Endodermal cell (in vitro differentiated cells): ENCODE results near the gene GNAL. TPM values are rescaled to one million over a fixed set of nuclear protein-coding genes. Genes with fewer than 3 reads are reported as not detected.
"Not testable (repeated sequence)": the region's sequence is repeated elsewhere in the genome, so short reads cannot be mapped to it uniquely, and the experiment has no call there.

Experiments
- DNase-seq: peaks from one replicate; pipeline ENCODE4 v3.0.0-alpha.2; 2017
- H3K27ac ChIP-seq: 2 replicates; pipeline ENCODE4 v1.5.1; 2013; ENCODE audit warnings: mild to moderate bottlenecking, low read depth, low read length, moderate library complexity
- H3K27me3 ChIP-seq: 2 replicates; pipeline ENCODE4 v1.6.1; 2013; ENCODE audit warnings: mild to moderate bottlenecking, low read length, moderate library complexity; ENCODE audit not compliant: insufficient read depth, control insufficient read depth, poor library complexity, severe bottlenecking
- H3K36me3 ChIP-seq: 2 replicates; pipeline ENCODE4 v1.7.0; 2013; ENCODE audit warnings: mild to moderate bottlenecking, low read length, moderate library complexity; ENCODE audit not compliant: control insufficient read depth, insufficient read depth
- H3K4me1 ChIP-seq: one replicate; pipeline ENCODE4 v1.7.0; 2013; ENCODE audit warnings: low read length; ENCODE audit not compliant: control insufficient read depth, insufficient read depth
- H3K4me3 ChIP-seq: 2 replicates; pipeline ENCODE4 v1.5.1; 2013; ENCODE audit warnings: mild to moderate bottlenecking, low read length, moderate library complexity
- H3K9ac ChIP-seq: 2 replicates; pipeline ENCODE4 v1.6.1; 2013; ENCODE audit warnings: mild to moderate bottlenecking, low read length, moderate library complexity; ENCODE audit not compliant: poor library complexity, severe bottlenecking; ENCODE audit errors: extremely low read depth
- H3K9me3 ChIP-seq: 2 replicates; pipeline ENCODE4 v1.6.1; 2013; ENCODE audit warnings: mild to moderate bottlenecking, low read length, moderate library complexity; ENCODE audit not compliant: control insufficient read depth
- H3K27ac Mint-ChIP-seq: 2 replicates; pipeline ENCODE4 v1.8.0; 2020; ENCODE audit warnings: mixed read lengths
- H3K27me3 Mint-ChIP-seq: 2 replicates; pipeline ENCODE4 v1.8.0; 2021; ENCODE audit warnings: mild to moderate bottlenecking, mixed read lengths; ENCODE audit not compliant: insufficient read depth
- H3K36me3 Mint-ChIP-seq: 2 replicates; pipeline ENCODE4 v1.8.0; 2020; ENCODE audit warnings: low read depth, mixed read lengths
- H3K4me1 Mint-ChIP-seq: 2 replicates; pipeline ENCODE4 v1.8.0; 2020; ENCODE audit warnings: mixed read lengths
- H3K4me3 Mint-ChIP-seq: 2 replicates; pipeline ENCODE4 v1.8.0; 2020; ENCODE audit warnings: mild to moderate bottlenecking, moderate library complexity, mixed read lengths
- H3K9me3 Mint-ChIP-seq: 2 replicates; pipeline ENCODE4 v1.8.0; 2020; ENCODE audit warnings: mild to moderate bottlenecking, mixed read lengths
- WGBS, 2 experiments: methylation state at CpG; one replicate each; pipeline versions ENCODE4 v1.1.5 to v1.1.7; 2013; ENCODE audit warnings: missing lambda C conversion rate in 2 of 2, mixed read lengths in 1 of 2; ENCODE audit not compliant: insufficient coverage in 1 of 2, insufficient read length in 1 of 2; 5-methylcytosine and 5-hydroxymethylcytosine counted together
- total RNA-seq, 2 donors: library from RNA; stranded (reverse); fragmentation: NEBNext Ultra II Directional in 1 of 2; extraction: Animal tissue kit (Norgen Biotek cat#: 25700) in 1 of 2; gene quantifications; 2 replicates in 1 of 2; 3 replicates in 1 of 2; pipeline ENCODE4 v1.2.1, GENCODE V29; 2021
- TF ChIP-seq, protein P1 (sequence below): fragments of 200-600 bp; sonication (generic); conservative IDR thresholded peaks from 2 replicates; pipeline ENCODE4 v1.5.0; 2021; ENCODE audit warnings: antibody characterized with exemption, mild to moderate bottlenecking

The GNAL gene
- total RNA-seq, 2 donors from 2014 or later: 37.9 to 58.2 TPM

DNA sequence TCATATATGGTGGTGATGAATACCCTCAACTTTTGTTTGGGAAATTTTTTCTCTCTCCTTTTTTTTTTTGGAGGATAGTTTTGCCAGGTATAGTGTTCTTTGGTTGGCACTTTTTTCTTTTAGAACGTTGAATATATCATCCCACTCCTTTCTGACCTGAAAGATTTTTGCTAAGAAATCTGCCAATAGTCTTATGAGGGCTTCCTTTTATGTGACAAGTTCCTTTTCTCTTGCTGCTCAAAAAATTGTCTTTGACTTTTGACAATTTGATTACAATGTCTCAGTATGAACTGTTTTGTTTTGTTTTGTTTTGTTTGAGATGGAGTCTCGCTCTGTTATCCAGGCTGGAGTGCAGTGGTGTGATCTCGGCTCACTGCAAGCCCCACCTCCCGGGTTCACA lies 21.5 kb downstream of the GNAL start:
- H3K36me3 ChIP-seq: no peaks in the 10 kb centered on the region
- H3K27me3 ChIP-seq: no peaks in the 10 kb centered on the region
- H3K4me1 Mint-ChIP-seq: peaks cover 39% of the 10 kb centered on the region
- H3K27ac Mint-ChIP-seq: no peak overlapping the region
- no peak overlapping the region for H3K9ac ChIP-seq
- no peak overlapping the region for H3K27ac ChIP-seq
- H3K27me3 Mint-ChIP-seq: no peaks in the 10 kb centered on the region
- TF ChIP-seq, protein P1, sequence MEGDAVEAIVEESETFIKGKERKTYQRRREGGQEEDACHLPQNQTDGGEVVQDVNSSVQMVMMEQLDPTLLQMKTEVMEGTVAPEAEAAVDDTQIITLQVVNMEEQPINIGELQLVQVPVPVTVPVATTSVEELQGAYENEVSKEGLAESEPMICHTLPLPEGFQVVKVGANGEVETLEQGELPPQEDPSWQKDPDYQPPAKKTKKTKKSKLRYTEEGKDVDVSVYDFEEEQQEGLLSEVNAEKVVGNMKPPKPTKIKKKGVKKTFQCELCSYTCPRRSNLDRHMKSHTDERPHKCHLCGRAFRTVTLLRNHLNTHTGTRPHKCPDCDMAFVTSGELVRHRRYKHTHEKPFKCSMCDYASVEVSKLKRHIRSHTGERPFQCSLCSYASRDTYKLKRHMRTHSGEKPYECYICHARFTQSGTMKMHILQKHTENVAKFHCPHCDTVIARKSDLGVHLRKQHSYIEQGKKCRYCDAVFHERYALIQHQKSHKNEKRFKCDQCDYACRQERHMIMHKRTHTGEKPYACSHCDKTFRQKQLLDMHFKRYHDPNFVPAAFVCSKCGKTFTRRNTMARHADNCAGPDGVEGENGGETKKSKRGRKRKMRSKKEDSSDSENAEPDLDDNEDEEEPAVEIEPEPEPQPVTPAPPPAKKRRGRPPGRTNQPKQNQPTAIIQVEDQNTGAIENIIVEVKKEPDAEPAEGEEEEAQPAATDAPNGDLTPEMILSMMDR: no peak
- peaks cover 32% of the 10 kb centered on the region for H3K9me3 Mint-ChIP-seq
- H3K4me3 Mint-ChIP-seq: no peak overlapping the region
- no peak for DNase-seq
- H3K4me3 ChIP-seq: peak overlapping the region; percentile 33
- H3K9me3 ChIP-seq: peaks cover 25% of the 10 kb centered on the region
- H3K4me1 ChIP-seq: peaks cover 11% of the 10 kb centered on the region
- peaks cover 11% of the 10 kb centered on the region for H3K36me3 Mint-ChIP-seq
- WGBS, 2 experiments: 90 to 97% methylated on average over 2 to 4 of the region's 4 CpGs

DNA sequence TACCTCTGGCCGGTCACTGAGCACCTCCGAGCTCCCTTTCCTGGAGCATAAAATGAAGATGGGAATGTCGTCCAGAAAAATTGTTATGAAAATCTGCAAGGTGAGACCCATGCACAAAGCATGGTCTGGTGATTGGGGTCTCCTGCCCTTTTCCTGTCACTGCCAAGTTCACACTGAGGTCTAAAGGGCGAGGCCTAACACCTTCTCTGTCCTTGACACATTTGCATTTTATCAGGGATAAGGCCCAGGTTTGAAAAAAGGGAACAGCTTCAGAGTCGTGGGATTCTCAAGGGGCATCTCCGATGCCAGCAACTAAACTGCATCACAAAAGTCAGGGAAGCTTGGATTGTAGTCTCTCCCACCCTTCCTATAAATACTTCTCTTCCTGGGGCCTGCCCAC lies 24.7 kb downstream of the GNAL start:
- Histone ChIP-seq H3K36me3 (no peaks in the 10 kb centered on the region), H3K9ac (peak overlapping the region; percentile 88), H3K4me3 (peak overlapping the region; percentile 65), H3K27ac (peak overlapping the region; percentile 50), H3K4me1 (peaks cover 11% of the 10 kb centered on the region), H3K27me3 (no peaks in the 10 kb centered on the region), H3K9me3 (peaks cover 34% of the 10 kb centered on the region)
- DNase-seq: peak; percentile 69
- Mint-ChIP-seq H3K36me3 (peaks cover 22% of the 10 kb centered on the region), H3K9me3 (peaks cover 48% of the 10 kb centered on the region), H3K27ac (peak overlapping the region; percentile 93), H3K4me3 (peak overlapping the region; percentile 37), H3K4me1 (peaks cover 39% of the 10 kb centered on the region), H3K27me3 (no peaks in the 10 kb centered on the region)
- 46 to 51% methylated on average over 5 to 6 of the region's 6 CpGs for WGBS, 2 experiments
- TF ChIP-seq, protein P1: no peak

DNA sequence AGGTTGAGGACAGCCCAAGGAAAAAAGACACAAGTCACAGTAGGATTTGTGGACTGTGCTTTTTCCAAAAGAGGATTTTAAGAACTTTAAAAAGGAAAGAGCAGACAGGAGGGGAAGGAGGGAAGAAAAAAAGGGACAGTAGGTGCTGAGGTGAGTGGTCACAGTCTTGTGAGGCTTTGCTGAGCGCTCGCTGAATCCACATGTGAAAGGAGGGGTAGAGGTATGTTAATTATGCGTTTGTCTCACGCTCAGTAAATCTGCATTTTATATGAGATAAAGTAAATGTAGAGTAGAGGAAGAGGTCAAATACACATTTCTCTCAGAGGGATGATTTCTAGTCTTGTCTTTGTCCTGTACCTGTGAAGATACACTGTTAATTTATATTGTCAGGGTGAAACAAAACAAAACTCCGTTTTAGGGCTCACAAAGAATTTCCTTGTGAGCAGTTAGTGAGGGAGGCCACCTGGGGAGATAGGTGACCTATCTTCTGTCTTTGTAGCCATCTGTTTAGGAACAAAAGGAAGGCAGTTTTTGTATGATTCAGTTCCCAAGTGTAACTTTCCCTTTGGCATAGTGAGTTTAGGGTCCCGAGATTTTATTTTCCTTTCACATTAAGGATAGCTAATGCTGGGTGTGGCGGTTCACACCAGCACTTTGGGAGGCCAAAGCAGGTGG lies 25.3 kb downstream of the GNAL start:
- Histone ChIP-seq H3K27me3 (no peaks in the 10 kb centered on the region), H3K4me3 (peak overlapping the region; percentile 65), H3K9me3 (peaks cover 28% of the 10 kb centered on the region), H3K4me1 (peaks cover 13% of the 10 kb centered on the region), H3K36me3 (no peaks in the 10 kb centered on the region), H3K27ac (peak overlapping the region; percentile 54), H3K9ac (peak overlapping the region; percentile 88)
- peak; percentile 82 for DNase-seq
- Mint-ChIP-seq H3K27ac (peak overlapping the region; percentile 93), H3K27me3 (no peaks in the 10 kb centered on the region), H3K4me1 (peaks cover 39% of the 10 kb centered on the region), H3K9me3 (peaks cover 43% of the 10 kb centered on the region), H3K4me3 (peak overlapping the region; percentile 37), H3K36me3 (peaks cover 21% of the 10 kb centered on the region)
- WGBS, 2 experiments: 13 to 41% methylated on average over 7 of the region's 7 CpGs
- TF ChIP-seq, protein P1: no peak

DNA sequence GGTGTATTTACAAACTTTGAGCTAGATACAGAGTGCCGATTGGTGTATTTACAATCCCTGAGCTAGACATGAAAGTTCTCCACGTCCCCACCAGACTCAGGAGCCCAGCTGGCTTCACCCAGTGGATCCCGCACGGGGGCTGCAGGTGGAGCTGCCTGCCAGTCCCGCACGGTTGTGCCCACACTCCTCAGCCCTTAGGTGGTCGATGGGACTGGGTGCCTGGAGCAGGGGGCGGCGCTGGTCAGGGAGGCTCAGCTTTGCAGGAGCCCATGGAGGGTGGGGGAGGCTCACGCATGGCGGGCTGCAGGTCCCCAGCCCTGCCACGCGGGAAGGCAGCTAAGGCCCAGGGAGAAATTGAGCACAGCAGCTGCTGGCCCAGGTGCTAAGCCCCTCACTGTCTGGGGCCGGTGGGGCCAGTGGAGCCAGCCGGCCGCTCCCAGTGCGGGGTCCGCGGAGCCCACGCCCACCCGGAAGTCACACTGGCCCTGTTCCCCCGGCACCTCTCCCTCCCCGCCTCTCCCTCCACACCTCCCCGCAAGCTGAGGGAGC lies 27.8 kb downstream of the GNAL start:
- 96 to 100% methylated on average over 6 to 24 of the region's 24 CpGs for WGBS, 2 experiments

More for the DNA sequence above, 27.8 kb downstream of the GNAL start:
- Histone ChIP-seq H3K4me1 (peaks cover 20% of the 10 kb centered on the region), H3K9me3 (peaks cover 15% of the 10 kb centered on the region)
- not testable (repeated sequence) for H3K9ac ChIP-seq, H3K4me3 ChIP-seq, H3K27me3 ChIP-seq, DNase-seq, H3K27me3 Mint-ChIP-seq, H3K27ac Mint-ChIP-seq, H3K4me3 Mint-ChIP-seq, H3K36me3 ChIP-seq, H3K27ac ChIP-seq
- Mint-ChIP-seq H3K36me3 (peaks cover 13% of the 10 kb centered on the region), H3K4me1 (peaks cover 45% of the 10 kb centered on the region), H3K9me3 (peaks cover 22% of the 10 kb centered on the region)
